GM21576 (cell line): ENCODE measurements around the gene INSYN1.
A peak's percentile ranks its signal among the peaks of the same experiment; 100 is the strongest.
"Not testable (repeated sequence)": the region's sequence is repeated elsewhere in the genome, so short reads cannot be mapped to it uniquely, and the experiment has no call there.

Experiments
- ATAC-seq: cut with Tn5 transposase; IDR thresholded peaks from one replicate; pipeline ENCODE4 v1.9.1; 2021; ENCODE audit warnings: mild to moderate bottlenecking, moderate library complexity; ENCODE audit not compliant: unreplicated experiment

Gene INSYN1

GRCh38 chr15:73717206-73717605, 35.9 kb downstream of the INSYN1 start:
- no peak for ATAC-seq

GRCh38 chr15:73716417-73716816, 36.7 kb downstream of the INSYN1 start:
- no peak for ATAC-seq

- ATAC-seq: no peak
Observed at GRCh38 chr15:73715417-73715816, 37.7 kb downstream of the INSYN1 start.

GRCh38 chr15:73714695-73715301, 38.4 kb downstream of the INSYN1 start:
- ATAC-seq: no peak

GRCh38 chr15:73712107-73712506, 41.0 kb downstream of the INSYN1 start:
- ATAC-seq: no peak

DNA sequence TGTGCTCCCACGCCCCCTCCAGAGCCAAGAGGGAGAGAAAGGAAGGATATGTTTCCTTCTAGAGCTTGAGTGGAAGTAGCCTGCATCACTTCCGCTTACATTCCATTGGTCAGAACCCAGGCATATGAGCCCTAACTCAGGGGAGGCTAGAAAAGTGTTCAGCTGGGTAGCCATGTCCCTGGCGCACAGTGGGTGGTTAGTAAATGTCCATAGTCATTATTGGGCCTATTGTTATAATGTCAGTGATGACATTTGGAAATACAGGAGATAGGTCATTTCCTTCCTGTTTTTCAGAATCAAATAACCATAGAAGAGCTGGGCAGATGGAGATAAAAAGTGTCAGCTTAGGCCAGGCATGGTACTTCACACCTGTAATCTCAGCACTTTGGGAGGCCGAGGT, 41.6 kb downstream of the INSYN1 start:
- no peak for ATAC-seq

DNA sequence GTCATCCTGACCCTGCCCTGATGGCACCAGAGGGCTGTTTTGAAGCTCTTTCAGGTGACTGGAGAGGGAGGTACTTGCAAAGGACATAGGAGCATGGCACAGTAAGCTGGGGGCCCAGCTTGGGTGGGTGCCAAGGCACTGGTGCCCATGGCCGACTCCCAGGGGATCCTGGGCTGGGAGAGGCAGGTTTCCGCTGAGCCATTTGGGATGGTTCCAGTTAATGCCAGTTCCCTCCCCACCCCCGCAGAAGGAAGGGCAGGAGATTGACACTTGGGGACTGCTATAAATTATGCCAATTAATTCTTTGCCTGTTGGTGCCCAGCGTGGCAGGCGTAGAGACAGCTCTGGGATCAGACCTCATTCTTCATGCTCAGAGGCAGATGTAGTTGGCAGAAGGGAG, 42.8 kb downstream of the INSYN1 start:
- ATAC-seq: no peak

- no peak for ATAC-seq
Observed at GRCh38 chr15:73709686-73710085, 43.5 kb downstream of the INSYN1 start.

DNA sequence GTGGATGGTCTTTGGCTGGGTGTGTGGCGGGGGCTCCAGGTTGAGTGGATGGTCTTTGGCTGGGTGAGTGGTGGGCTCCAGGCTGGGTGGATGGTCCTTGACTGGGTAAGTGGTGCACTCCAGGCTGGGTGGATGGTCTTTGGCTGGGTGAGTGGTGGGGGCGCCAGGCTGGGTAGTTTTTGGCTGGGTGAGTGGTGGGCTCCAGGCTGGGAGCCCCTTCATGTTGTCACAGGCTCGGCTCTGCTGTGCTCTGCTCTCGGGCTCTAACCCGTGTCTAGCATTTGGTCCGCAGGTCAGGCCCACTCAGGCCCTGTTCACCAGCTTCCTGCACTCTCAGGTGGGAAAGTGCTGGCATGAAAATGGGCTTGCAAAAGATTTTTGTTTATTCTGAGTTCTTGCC, 43.9 kb downstream of the INSYN1 start:
- ATAC-seq: no peak

GRCh38 chr15:73708691-73709090, 44.5 kb downstream of the INSYN1 start:
- ATAC-seq: no peak

DNA sequence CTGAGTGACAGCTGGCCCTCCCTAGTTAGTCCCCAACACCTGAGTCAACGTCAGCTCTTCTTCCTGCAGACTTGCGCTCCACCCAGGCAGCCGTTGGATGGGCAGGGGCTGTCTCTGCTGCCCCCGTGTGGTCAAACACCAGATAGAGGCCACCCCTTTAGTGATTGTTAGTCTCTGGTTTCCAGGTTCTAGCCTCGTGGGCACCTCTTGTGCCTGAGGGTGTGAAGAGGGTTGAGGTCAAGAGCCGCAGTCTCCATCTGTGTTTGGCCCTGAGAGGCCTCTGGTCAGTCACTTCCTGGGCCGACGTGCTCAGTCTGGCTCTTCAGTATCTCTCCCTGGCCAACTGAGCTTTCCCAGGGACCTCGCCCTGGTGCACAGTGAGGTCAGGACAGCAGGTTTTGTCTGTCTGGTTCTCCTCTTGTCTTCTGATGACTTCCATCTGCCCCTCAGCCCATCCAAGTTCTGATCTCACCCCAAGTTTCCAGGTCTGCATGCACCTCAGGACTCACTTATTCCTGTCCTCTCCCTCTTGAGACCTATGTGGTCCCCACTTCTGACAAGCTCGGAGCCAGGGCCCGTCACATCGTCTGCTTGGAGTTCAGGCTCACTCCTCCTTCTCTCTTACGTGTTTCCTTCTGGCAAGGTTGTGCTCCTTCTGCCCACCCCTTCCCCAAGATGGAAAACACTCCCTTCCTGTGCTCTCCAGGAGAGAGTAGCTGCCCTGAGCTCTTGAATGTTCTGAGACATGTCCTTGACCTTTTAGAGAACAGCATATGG, 48.1 kb downstream of the INSYN1 start:
- no peak for ATAC-seq

DNA sequence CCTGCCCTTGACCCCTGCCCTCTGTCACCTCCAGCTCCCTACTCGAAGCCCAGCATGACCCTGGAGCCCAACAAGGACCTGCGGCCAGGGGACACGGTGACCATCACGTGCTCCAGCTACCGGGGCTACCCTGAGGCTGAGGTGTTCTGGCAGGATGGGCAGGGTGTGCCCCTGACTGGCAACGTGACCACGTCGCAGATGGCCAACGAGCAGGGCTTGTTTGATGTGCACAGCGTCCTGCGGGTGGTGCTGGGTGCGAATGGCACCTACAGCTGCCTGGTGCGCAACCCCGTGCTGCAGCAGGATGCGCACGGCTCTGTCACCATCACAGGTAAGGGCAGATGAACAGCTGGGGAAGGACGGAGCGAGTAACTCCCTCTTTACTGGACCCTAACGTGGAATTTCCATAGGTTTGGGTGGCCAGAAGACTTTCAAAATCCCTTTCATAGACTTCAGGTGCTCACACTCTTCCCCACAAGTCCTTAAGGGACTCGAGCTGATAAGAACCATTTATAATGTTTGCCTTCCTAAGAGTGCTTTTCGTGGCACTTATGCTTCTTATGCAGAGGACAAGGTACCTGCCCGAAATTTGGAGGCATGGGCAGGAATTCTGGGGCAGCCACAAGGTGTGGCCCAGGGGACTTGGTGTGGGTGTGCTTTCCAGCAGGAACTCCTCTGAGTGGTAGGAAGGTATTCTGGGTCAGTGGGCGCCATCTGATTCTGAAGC, 48.8 kb downstream of the INSYN1 start:
- ATAC-seq: not testable (repeated sequence)

DNA sequence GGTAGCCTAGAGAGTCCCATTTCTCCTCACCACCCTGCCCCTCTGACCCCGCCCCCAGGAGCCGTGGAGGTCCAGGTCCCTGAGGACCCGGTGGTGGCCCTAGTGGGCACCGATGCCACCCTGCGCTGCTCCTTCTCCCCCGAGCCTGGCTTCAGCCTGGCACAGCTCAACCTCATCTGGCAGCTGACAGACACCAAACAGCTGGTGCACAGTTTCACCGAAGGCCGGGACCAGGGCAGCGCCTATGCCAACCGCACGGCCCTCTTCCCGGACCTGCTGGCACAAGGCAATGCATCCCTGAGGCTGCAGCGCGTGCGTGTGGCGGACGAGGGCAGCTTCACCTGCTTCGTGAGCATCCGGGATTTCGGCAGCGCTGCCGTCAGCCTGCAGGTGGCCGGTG, 49.5 kb downstream of the INSYN1 start:
- ATAC-seq: not testable (repeated sequence)

GRCh38 chr15:73702311-73703239, 50.6 kb downstream of the INSYN1 start:
- ATAC-seq: not testable (repeated sequence)

GRCh38 chr15:73700041-73700842, 52.9 kb downstream of the INSYN1 start:
- no peak for ATAC-seq

- no peak for ATAC-seq
Observed at GRCh38 chr15:73699249-73700040, 53.7 kb downstream of the INSYN1 start.

DNA sequence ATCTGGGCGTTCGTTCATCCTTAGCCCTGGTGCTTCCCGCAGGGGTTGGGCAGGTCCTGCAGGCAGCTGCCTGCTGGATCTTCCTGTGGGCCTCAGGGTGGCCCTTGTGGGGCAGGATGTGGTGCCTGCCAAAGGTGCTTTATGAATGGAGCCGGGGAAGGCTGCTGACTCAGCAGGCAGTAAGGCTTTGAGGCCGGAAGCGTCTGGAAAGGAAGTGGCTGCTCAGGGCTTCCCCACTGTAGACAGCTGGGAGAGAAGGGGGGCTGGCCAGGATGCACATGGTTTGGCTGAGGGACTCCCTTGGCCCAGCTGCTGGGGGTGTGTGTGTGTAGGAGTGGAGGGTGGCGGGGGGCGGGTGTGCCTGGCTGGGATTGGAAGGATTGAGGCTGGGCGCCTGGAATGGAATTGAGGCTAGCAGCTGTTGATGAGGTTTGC, 56.1 kb downstream of the INSYN1 start:
- peak; percentile 66 for ATAC-seq

- ATAC-seq: no peak
Observed at GRCh38 chr15:73696641-73697001, 56.5 kb downstream of the INSYN1 start.
